K562 (cell line): ENCODE results near the gene AGO1. TPM values are rescaled to one million over a fixed set of nuclear protein-coding genes. Genes with fewer than 3 reads are reported as not detected.

Experiments
- ESRRA ChIP-seq: fragments of 450-650 bp; IDR thresholded peaks from 2 replicates; pipeline ENCODE4 v1.6.1; 2014; ENCODE audit warnings: low read depth, mild to moderate bottlenecking, moderate library complexity, borderline replicate concordance
- ETV6 ChIP-seq, 3 experiments: fragments of 150-350 bp in 1 of 3; sonication (generic) in 1 of 3; formaldehyde crosslinking in 1 of 3; IDR thresholded peaks; 2 replicates each; pipeline versions ENCODE4 v1.6.1 to v1.8.0; 2014 to 2022; ENCODE audit warnings: borderline replicate concordance in 2 of 3, low read depth in 2 of 3, antibody characterized with exemption in 1 of 3, low read length in 1 of 3, mild to moderate bottlenecking in 1 of 3, missing genetic modification reagents in 1 of 3
- GABPA ChIP-seq: fragments of 200-800 bp; sonication (Bioruptor generic); conservative IDR thresholded peaks from 2 replicates; pipeline ENCODE4 v1.6.1; 2016; ENCODE audit warnings: low read depth, missing genetic modification characterization, missing compliant biosample characterization
- HOXB6 ChIP-seq: fragments of 250-450 bp; sonication (Bioruptor Pico); IDR thresholded peaks from 2 replicates; pipeline ENCODE4 v1.5.1; 2022; ENCODE audit warnings: mild to moderate bottlenecking, borderline replicate concordance
- NBN ChIP-seq: fragments of 450-650 bp; IDR thresholded peaks from 2 replicates; pipeline ENCODE4 v1.6.1; 2016; ENCODE audit warnings: low read depth, mild to moderate bottlenecking
- ZNF79 ChIP-seq: fragments of 250-450 bp; sonication (Bioruptor Pico); IDR thresholded peaks from 2 replicates; pipeline ENCODE4 v1.4.0; 2020; ENCODE audit warnings: low read depth, mild to moderate bottlenecking, moderate library complexity
- polyA plus RNA-seq, 8 experiments: library from polyadenylated mRNA; depleted of rRNA in 4 of 8; stranded (reverse) in 5 of 8; unstranded in 3 of 8; fragments of >200 nt; fragmentation: Nextera tagmentation in 2 of 8; fragmentation: Illumina TruSeq in 1 of 8; extraction: Ambion mirVana in 2 of 8; extraction: Trizol in 1 of 8; gene quantifications; 2 replicates each; pipeline versions ENCODE4 v1.2.1 to v1.2.3, GENCODE V29; 2011 to 2014; ENCODE audit warnings: inconsistent platforms in 1 of 8, missing spikeins in 1 of 8
- total RNA-seq, 7 experiments: library from RNA; depleted of rRNA in 6 of 7; stranded (reverse); fragments of >200 nt in 6 of 7; fragmentation: Illumina TruSeq in 2 of 7; extraction: Trizol in 2 of 7; gene quantifications; 2 replicates each; pipeline versions ENCODE4 v1.2.1 to v1.2.3, GENCODE V29; 2011 to 2021; ENCODE audit warnings: low replicate concordance in 1 of 7
- TF ChIP-seq, protein P1 (sequence below): fragments of 450-650 bp; IDR thresholded peaks from 2 replicates; pipeline ENCODE4 v1.6.1; 2016; ENCODE audit warnings: mild to moderate bottlenecking, moderate library complexity
- TF ChIP-seq, protein P2 (sequence below), 2 experiments: fragments of 250-450 bp in 1 of 2; fragments of 450-650 bp in 1 of 2; sonication (Bioruptor Pico) in 1 of 2; IDR thresholded peaks; 2 replicates each; pipeline versions ENCODE4 v1.6.1 to v1.8.0; 2016 to 2021; ENCODE audit warnings: mild to moderate bottlenecking in 2 of 2, moderate library complexity in 2 of 2, missing compliant biosample characterization in 1 of 2, missing genetic modification characterization in 1 of 2
- TF ChIP-seq, protein P3 (sequence below): fragments of 450-650 bp; IDR thresholded peaks from 2 replicates; pipeline ENCODE4 v1.6.1; 2018; ENCODE audit not compliant: partially characterized antibody

The AGO1 gene
- total and polyA plus RNA-seq, 9 of the 15 experiments (the other 6 are each of a cell fraction or from before 2014, with no cell fraction given): 7.3 to 64.2 (median 26.0) TPM

DNA sequence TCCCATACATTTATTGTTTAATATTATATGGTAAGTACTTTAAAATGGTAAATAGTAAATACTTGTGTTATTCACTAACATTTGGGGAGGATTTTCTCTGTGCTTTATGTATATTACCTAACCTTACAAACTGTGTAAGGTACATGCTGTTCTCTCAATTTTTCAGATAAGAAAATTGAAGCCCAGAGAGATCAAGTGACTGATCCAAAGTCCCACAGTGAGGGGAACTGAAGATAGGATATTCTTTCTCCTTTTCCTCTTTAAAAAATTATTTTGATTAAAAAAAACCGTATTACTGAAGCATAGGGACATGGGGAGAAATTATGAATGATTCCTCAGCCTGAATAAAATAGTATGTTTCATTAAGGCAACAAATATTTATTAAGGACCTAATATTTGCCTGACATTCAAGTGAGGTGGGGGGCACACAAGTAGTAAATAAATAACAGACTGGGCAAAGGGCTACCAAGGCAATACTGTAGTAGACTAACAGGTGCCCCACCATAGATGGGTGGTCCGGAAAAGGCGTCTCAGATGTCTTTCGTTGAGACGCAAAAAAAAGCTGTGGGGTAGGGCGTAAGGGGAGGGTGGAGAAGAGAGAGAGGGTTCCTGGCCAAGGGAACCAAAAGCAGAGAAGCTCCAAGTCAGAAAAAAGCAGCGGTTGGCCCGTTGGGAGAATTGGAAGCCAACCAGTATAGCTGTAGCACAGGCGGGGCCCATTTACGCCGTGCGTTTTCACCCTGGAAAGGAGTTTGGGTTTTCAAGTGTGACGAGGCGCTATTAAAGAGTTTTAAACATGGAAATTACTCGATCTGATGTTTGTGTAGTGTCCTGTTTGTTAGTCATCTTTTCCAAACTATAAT is 47.0 kb downstream of the AGO1 start (continued):
- TF ChIP-seq, protein P1, sequence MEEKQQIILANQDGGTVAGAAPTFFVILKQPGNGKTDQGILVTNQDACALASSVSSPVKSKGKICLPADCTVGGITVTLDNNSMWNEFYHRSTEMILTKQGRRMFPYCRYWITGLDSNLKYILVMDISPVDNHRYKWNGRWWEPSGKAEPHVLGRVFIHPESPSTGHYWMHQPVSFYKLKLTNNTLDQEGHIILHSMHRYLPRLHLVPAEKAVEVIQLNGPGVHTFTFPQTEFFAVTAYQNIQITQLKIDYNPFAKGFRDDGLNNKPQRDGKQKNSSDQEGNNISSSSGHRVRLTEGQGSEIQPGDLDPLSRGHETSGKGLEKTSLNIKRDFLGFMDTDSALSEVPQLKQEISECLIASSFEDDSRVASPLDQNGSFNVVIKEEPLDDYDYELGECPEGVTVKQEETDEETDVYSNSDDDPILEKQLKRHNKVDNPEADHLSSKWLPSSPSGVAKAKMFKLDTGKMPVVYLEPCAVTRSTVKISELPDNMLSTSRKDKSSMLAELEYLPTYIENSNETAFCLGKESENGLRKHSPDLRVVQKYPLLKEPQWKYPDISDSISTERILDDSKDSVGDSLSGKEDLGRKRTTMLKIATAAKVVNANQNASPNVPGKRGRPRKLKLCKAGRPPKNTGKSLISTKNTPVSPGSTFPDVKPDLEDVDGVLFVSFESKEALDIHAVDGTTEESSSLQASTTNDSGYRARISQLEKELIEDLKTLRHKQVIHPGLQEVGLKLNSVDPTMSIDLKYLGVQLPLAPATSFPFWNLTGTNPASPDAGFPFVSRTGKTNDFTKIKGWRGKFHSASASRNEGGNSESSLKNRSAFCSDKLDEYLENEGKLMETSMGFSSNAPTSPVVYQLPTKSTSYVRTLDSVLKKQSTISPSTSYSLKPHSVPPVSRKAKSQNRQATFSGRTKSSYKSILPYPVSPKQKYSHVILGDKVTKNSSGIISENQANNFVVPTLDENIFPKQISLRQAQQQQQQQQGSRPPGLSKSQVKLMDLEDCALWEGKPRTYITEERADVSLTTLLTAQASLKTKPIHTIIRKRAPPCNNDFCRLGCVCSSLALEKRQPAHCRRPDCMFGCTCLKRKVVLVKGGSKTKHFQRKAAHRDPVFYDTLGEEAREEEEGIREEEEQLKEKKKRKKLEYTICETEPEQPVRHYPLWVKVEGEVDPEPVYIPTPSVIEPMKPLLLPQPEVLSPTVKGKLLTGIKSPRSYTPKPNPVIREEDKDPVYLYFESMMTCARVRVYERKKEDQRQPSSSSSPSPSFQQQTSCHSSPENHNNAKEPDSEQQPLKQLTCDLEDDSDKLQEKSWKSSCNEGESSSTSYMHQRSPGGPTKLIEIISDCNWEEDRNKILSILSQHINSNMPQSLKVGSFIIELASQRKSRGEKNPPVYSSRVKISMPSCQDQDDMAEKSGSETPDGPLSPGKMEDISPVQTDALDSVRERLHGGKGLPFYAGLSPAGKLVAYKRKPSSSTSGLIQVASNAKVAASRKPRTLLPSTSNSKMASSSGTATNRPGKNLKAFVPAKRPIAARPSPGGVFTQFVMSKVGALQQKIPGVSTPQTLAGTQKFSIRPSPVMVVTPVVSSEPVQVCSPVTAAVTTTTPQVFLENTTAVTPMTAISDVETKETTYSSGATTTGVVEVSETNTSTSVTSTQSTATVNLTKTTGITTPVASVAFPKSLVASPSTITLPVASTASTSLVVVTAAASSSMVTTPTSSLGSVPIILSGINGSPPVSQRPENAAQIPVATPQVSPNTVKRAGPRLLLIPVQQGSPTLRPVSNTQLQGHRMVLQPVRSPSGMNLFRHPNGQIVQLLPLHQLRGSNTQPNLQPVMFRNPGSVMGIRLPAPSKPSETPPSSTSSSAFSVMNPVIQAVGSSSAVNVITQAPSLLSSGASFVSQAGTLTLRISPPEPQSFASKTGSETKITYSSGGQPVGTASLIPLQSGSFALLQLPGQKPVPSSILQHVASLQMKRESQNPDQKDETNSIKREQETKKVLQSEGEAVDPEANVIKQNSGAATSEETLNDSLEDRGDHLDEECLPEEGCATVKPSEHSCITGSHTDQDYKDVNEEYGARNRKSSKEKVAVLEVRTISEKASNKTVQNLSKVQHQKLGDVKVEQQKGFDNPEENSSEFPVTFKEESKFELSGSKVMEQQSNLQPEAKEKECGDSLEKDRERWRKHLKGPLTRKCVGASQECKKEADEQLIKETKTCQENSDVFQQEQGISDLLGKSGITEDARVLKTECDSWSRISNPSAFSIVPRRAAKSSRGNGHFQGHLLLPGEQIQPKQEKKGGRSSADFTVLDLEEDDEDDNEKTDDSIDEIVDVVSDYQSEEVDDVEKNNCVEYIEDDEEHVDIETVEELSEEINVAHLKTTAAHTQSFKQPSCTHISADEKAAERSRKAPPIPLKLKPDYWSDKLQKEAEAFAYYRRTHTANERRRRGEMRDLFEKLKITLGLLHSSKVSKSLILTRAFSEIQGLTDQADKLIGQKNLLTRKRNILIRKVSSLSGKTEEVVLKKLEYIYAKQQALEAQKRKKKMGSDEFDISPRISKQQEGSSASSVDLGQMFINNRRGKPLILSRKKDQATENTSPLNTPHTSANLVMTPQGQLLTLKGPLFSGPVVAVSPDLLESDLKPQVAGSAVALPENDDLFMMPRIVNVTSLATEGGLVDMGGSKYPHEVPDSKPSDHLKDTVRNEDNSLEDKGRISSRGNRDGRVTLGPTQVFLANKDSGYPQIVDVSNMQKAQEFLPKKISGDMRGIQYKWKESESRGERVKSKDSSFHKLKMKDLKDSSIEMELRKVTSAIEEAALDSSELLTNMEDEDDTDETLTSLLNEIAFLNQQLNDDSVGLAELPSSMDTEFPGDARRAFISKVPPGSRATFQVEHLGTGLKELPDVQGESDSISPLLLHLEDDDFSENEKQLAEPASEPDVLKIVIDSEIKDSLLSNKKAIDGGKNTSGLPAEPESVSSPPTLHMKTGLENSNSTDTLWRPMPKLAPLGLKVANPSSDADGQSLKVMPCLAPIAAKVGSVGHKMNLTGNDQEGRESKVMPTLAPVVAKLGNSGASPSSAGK: no peak
- TF ChIP-seq ZNF79: no peak
- TF ChIP-seq GABPA (tag): no peak
- 0 out of 2 replicates have a peak, but pooled peaks have one; percentile 32 for TF ChIP-seq NBN
- TF ChIP-seq ETV6 (IDR thresholded peaks at IDR 0.05; ENCODE audit: borderline replicate concordance in 1 of 2, low read depth in 2 of 2, low read length in 1 of 2): no peak
- TF ChIP-seq ETV6 (CRISPR knock-in tag; IDR thresholded peaks at IDR 0.05; ENCODE audit: borderline replicate concordance): peak; percentile 38; the same call in 1 of the 2 replicates
- no peak for TF ChIP-seq ESRRA
- TF ChIP-seq, protein P2, sequence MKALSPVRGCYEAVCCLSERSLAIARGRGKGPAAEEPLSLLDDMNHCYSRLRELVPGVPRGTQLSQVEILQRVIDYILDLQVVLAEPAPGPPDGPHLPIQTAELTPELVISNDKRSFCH (CRISPR knock-in tag; IDR thresholded peaks at IDR 0.05): no peak
- TF ChIP-seq, protein P2 (tag; IDR thresholded peaks at IDR 0.05): no peak
- TF ChIP-seq HOXB6 (CRISPR knock-in tag): 0 out of 2 replicates have a peak, but pooled peaks have one; percentile 23
- TF ChIP-seq, protein P3, sequence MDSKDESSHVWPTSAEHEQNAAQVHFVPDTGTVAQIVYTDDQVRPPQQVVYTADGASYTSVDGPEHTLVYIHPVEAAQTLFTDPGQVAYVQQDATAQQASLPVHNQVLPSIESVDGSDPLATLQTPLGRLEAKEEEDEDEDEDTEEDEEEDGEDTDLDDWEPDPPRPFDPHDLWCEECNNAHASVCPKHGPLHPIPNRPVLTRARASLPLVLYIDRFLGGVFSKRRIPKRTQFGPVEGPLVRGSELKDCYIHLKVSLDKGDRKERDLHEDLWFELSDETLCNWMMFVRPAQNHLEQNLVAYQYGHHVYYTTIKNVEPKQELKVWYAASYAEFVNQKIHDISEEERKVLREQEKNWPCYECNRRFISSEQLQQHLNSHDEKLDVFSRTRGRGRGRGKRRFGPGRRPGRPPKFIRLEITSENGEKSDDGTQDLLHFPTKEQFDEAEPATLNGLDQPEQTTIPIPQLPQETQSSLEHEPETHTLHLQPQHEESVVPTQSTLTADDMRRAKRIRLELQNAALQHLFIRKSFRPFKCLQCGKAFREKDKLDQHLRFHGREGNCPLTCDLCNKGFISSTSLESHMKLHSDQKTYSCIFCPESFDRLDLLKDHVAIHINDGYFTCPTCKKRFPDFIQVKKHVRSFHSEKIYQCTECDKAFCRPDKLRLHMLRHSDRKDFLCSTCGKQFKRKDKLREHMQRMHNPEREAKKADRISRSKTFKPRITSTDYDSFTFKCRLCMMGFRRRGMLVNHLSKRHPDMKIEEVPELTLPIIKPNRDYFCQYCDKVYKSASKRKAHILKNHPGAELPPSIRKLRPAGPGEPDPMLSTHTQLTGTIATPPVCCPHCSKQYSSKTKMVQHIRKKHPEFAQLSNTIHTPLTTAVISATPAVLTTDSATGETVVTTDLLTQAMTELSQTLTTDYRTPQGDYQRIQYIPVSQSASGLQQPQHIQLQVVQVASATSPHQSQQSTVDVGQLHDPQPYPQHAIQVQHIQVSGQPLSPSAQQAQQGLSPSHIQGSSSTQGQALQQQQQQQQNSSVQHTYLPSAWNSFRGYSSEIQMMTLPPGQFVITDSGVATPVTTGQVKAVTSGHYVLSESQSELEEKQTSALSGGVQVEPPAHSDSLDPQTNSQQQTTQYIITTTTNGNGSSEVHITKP: peak; percentile 31
